Fibroblast of lung (primary cell): ENCODE data around the gene ZCCHC7. TPM values are rescaled to one million over a fixed set of nuclear protein-coding genes. Genes with fewer than 3 reads are reported as not detected.

Source experiments
- DNase-seq, 2 donors: peaks; one replicate each; pipeline versions ENCODE4 v3.0.0 to v3.0.0-alpha.2; 2010; ENCODE audit warnings: low read depth in 2 of 2
- H2AFZ ChIP-seq: 2 replicates; pipeline ENCODE4 v1.5.1; 2012; ENCODE audit warnings: low read length, control low read depth, inconsistent platforms
- H3K27ac ChIP-seq: 2 replicates; pipeline ENCODE4 v1.5.1; 2011; ENCODE audit warnings: low read length, control low read depth; ENCODE audit not compliant: insufficient read depth
- H3K27me3 ChIP-seq: 2 replicates; pipeline ENCODE4 v1.5.1; 2011; ENCODE audit warnings: mild to moderate bottlenecking, low read length; ENCODE audit not compliant: control insufficient read depth, insufficient read depth
- H3K36me3 ChIP-seq: 2 replicates; pipeline ENCODE4 v1.5.1; 2011; ENCODE audit warnings: low read length; ENCODE audit not compliant: control insufficient read depth, insufficient read depth
- H3K4me1 ChIP-seq: 2 replicates; pipeline ENCODE4 v1.5.1; 2011; ENCODE audit warnings: low read length; ENCODE audit not compliant: control insufficient read depth, insufficient read depth; ENCODE audit errors: extremely low read depth
- H3K4me2 ChIP-seq: 2 replicates; pipeline ENCODE4 v1.5.1; 2011; ENCODE audit warnings: low read length, control low read depth; ENCODE audit not compliant: insufficient read depth; ENCODE audit errors: extremely low read depth
- H3K4me3 ChIP-seq, 4 experiments: fragments of 200-600 bp in 1 of 4; sonication (generic) in 1 of 4; replicated peaks in 1 of 4; 2 replicates each; pipeline ENCODE4 v1.5.1; 2011 to 2016; ENCODE audit warnings: low read length in 4 of 4, low read depth in 3 of 4, mild to moderate bottlenecking in 3 of 4, control low read depth in 2 of 4, inconsistent platforms in 1 of 4, mixed read lengths in 1 of 4; ENCODE audit not compliant: insufficient read depth in 1 of 4; ENCODE audit errors: control extremely low read depth in 1 of 4
- H3K79me2 ChIP-seq: 2 replicates; pipeline ENCODE4 v1.5.1; 2012; ENCODE audit warnings: mild to moderate bottlenecking, low read length, inconsistent platforms; ENCODE audit not compliant: control insufficient read depth, insufficient read depth
- H3K9ac ChIP-seq: 2 replicates; pipeline ENCODE4 v1.5.1; 2011; ENCODE audit warnings: mild to moderate bottlenecking, low read length, control low read depth; ENCODE audit not compliant: insufficient read depth
- H3K9me3 ChIP-seq: 2 replicates; pipeline ENCODE4 v1.5.1; 2012; ENCODE audit warnings: low read depth, low read length; ENCODE audit not compliant: control insufficient read depth, insufficient read depth
- H4K20me1 ChIP-seq: 2 replicates; pipeline ENCODE4 v1.5.1; 2011; ENCODE audit warnings: low read length; ENCODE audit not compliant: control insufficient read depth, insufficient read depth; ENCODE audit errors: extremely low read depth
- CTCF ChIP-seq, 2 donors: IDR thresholded peaks in 1 of 2; conservative IDR thresholded peaks in 1 of 2; 1 replicate in 1 of 2; 2 replicates in 1 of 2; pipeline ENCODE4 v1.5.1; 2011 to 2012; ENCODE audit warnings: low read length in 2 of 2, control low read depth in 1 of 2, inconsistent platforms in 1 of 2, low read depth in 1 of 2, mild to moderate bottlenecking in 1 of 2
- EZH2 ChIP-seq: IDR thresholded peaks from 2 replicates; pipeline ENCODE4 v1.5.1; 2012; ENCODE audit warnings: low read length, control low read depth, mild to moderate bottlenecking; ENCODE audit errors: missing control alignments
- polyA plus RNA-seq, 2 donors: library from polyadenylated mRNA; depleted of rRNA in 1 of 2; stranded (reverse) in 1 of 2; unstranded in 1 of 2; fragments of >200 nt; gene quantifications; 2 replicates each; pipeline ENCODE4 v1.2.1, GENCODE V29; 2011 to 2012; ENCODE audit warnings: missing spikeins in 1 of 2
- total RNA-seq: library from RNA; depleted of rRNA; stranded (reverse); fragments of >200 nt; gene quantifications from 2 replicates; pipeline ENCODE4 v1.2.1, GENCODE V29; 2014

ZCCHC7 gene
- total and polyA plus RNA-seq, 2 donors (not counting 1 experiment from before 2014, with no cell fraction given) = 15.0 to 23.8 TPM

- no peak overlapping the region for H3K4me3 ChIP-seq
- no peak overlapping the region for H3K9ac ChIP-seq
- no peaks in the 10 kb centered on the region for H3K79me2 ChIP-seq
- no peaks in the 10 kb centered on the region for H3K9me3 ChIP-seq
- TF ChIP-seq EZH2 (no peak), CTCF (conservative IDR thresholded peaks at IDR 0.05 in 1 of 2, IDR thresholded peaks at IDR 0.05 in 1 of 2; ENCODE audit: low read depth in 1 of 2, low read length in 2 of 2) (no peak)
- no peaks in the 10 kb centered on the region for H3K36me3 ChIP-seq
- no peak for DNase-seq
- no peak overlapping the region for H2AFZ ChIP-seq
- H4K20me1 ChIP-seq = no peaks in the 10 kb centered on the region
- no peaks in the 10 kb centered on the region for H3K27me3 ChIP-seq
- H3K4me1 ChIP-seq = no peaks in the 10 kb centered on the region
- H3K4me2 ChIP-seq = no peak overlapping the region
- no peak overlapping the region for H3K27ac ChIP-seq
These were observed 215.8 kb downstream of the ZCCHC7 start for GRCh38 chr9:37336150-37336549.

DNA sequence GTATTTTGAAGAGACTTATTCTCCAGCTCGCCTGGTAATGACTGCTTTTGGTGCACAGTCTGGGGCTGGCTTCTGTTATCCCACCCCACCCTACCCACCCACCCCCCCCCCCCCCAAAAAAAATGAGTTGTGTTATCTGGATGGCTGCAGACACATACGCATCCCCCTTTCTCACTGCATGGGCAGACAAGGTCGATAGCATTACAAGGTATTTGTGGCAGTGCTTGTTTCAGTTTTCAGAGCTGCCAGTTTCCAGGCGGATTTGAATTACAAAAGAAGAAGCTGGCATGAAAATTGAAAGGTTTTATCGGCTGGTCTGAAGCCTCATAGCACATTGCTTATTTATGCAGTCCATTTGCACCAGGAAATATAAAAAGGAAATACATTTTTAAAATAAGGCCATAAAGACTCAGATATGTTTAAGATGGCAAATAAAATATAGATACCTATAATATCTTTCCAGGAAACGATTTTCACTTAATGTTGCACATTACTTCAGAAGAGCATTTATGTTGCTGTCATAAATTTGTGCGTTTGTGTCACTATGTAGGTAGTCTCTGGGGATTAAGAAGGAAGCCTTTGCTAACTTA lies 217.0 kb downstream of the ZCCHC7 start:
- Histone ChIP-seq H4K20me1 (no peaks in the 10 kb centered on the region), H3K4me2 (no peak overlapping the region), H3K9ac (no peak overlapping the region), H3K36me3 (no peaks in the 10 kb centered on the region), H3K27me3 (no peaks in the 10 kb centered on the region), H3K27ac (no peak overlapping the region), H3K9me3 (no peaks in the 10 kb centered on the region), H2AFZ (no peak overlapping the region), H3K4me1 (no peaks in the 10 kb centered on the region), H3K79me2 (no peaks in the 10 kb centered on the region), H3K4me3 (no peak overlapping the region)
- TF ChIP-seq CTCF (conservative IDR thresholded peaks at IDR 0.05 in 1 of 2, IDR thresholded peaks at IDR 0.05 in 1 of 2; ENCODE audit: low read depth in 1 of 2, low read length in 2 of 2) = no peak
- no peak for TF ChIP-seq EZH2
- DNase-seq = no peak

- Histone ChIP-seq H3K27me3 (no peaks in the 10 kb centered on the region), H3K9me3 (no peaks in the 10 kb centered on the region), H3K4me1 (no peaks in the 10 kb centered on the region), H3K4me3 (no peak overlapping the region), H3K4me2 (no peak overlapping the region), H3K36me3 (no peaks in the 10 kb centered on the region), H3K27ac (no peak overlapping the region), H4K20me1 (no peaks in the 10 kb centered on the region), H3K79me2 (no peaks in the 10 kb centered on the region), H3K9ac (no peak overlapping the region), H2AFZ (no peak overlapping the region)
- DNase-seq = no peak
- no peak for TF ChIP-seq CTCF (conservative IDR thresholded peaks at IDR 0.05 in 1 of 2, IDR thresholded peaks at IDR 0.05 in 1 of 2; ENCODE audit: low read depth in 1 of 2, low read length in 2 of 2)
- no peak for TF ChIP-seq EZH2
These were observed 217.8 kb downstream of the ZCCHC7 start for GRCh38 chr9:37338218-37338617.
